ENCODE results near the gene CDH23.
A peak's percentile ranks its signal among the peaks of the same experiment; 100 is the strongest.

CDH23 gene

GRCh38 chr10:71812016-71812912 is 415.5 kb downstream of the CDH23 start:
- peak in 47 of 51 donors; percentile 22 to 80 (median 49) for DNase-seq

- DNase-seq: no peak
Observed at GRCh38 chr10:71812913-71813590, 416.3 kb downstream of the CDH23 start.

- DNase-seq: no peak
Observed at GRCh38 chr10:71814922-71815411, 418.2 kb downstream of the CDH23 start.

GRCh38 chr10:71815515-71816130 is 418.9 kb downstream of the CDH23 start:
- no peak for DNase-seq

GRCh38 chr10:71816421-71816851 is 419.7 kb downstream of the CDH23 start:
- DNase-seq: peak in 1 of 51 donors; percentile 35

GRCh38 chr10:71816936-71817618 is 420.4 kb downstream of the CDH23 start:
- DNase-seq: peak in 1 of 51 donors; percentile 25

- DNase-seq: peak in 9 of 51 donors; percentile 34 to 53 (median 46)
Observed at GRCh38 chr10:71817831-71818655, 421.3 kb downstream of the CDH23 start.

GRCh38 chr10:71818674-71819260 is 422.0 kb downstream of the CDH23 start:
- DNase-seq: no peak

GRCh38 chr10:71819441-71819861 is 422.7 kb downstream of the CDH23 start:
- DNase-seq: no peak

- no peak for DNase-seq
Observed at GRCh38 chr10:71819985-71820384, 423.3 kb downstream of the CDH23 start.

- DNase-seq: no peak
Observed at GRCh38 chr10:71820966-71821365, 424.2 kb downstream of the CDH23 start.

GRCh38 chr10:71821909-71822763 is 425.4 kb downstream of the CDH23 start:
- DNase-seq: no peak

- no peak for DNase-seq
Observed at GRCh38 chr10:71823356-71823755, 426.6 kb downstream of the CDH23 start.

- no peak for DNase-seq
Observed at GRCh38 chr10:71824333-71824732, 427.6 kb downstream of the CDH23 start.

GRCh38 chr10:71825217-71825616 is 428.5 kb downstream of the CDH23 start:
- no peak for DNase-seq

- DNase-seq: no peak
Observed at GRCh38 chr10:71827852-71828251, 431.1 kb downstream of the CDH23 start.

GRCh38 chr10:71828702-71829101 is 432.0 kb downstream of the CDH23 start:
- no peak for DNase-seq

GRCh38 chr10:71829171-71829570 is 432.5 kb downstream of the CDH23 start:
- no peak for DNase-seq

- DNase-seq: no peak
Observed at GRCh38 chr10:71829896-71830295, 433.2 kb downstream of the CDH23 start.

All from hypothalamus (tissue), 51 donors.